SJCRH30 (cell line): Measurements from ENCODE around the gene ITIH4. TPM values are rescaled to one million over a fixed set of nuclear protein-coding genes. Genes with fewer than 3 reads are reported as not detected.

Experiments
- DNase-seq, 2 experiments: peaks; one replicate each; pipeline ENCODE4 v3.0.0-alpha.2; 2015 to 2020
- H3K27ac ChIP-seq: fragments of 250-450 bp; sonication (Bioruptor Pico); 2 replicates; pipeline ENCODE4 v1.5.1; 2020; ENCODE audit warnings: mild to moderate bottlenecking, moderate library complexity
- H3K27me3 ChIP-seq: fragments of 250-450 bp; sonication (Bioruptor Pico); 2 replicates; pipeline ENCODE4 v1.5.1; 2020; ENCODE audit warnings: mild to moderate bottlenecking, moderate library complexity
- H3K36me3 ChIP-seq: fragments of 250-450 bp; sonication (Bioruptor Pico); 2 replicates; pipeline ENCODE4 v1.5.1; 2020; ENCODE audit warnings: mild to moderate bottlenecking, moderate library complexity
- H3K4me1 ChIP-seq: fragments of 250-450 bp; sonication (Bioruptor Pico); 2 replicates; pipeline ENCODE4 v1.5.1; 2020; ENCODE audit warnings: mild to moderate bottlenecking, moderate library complexity
- H3K4me3 ChIP-seq: fragments of 250-450 bp; sonication (Bioruptor Pico); 2 replicates; pipeline ENCODE4 v1.5.1; 2020; ENCODE audit warnings: mild to moderate bottlenecking, moderate library complexity
- H3K9me3 ChIP-seq: fragments of 250-450 bp; sonication (Bioruptor Pico); replicated peaks from 2 replicates; pipeline ENCODE4 v1.5.1; 2020; ENCODE audit warnings: mild to moderate bottlenecking, moderate library complexity
- total RNA-seq: library from RNA; depleted of rRNA; stranded (reverse); fragments of >200 nt; shearing (Covaris generic); gene quantifications from 2 replicates; pipeline ENCODE4 v1.2.3, GENCODE V29; 2014

ITIH4 gene
- total RNA-seq, 1 experiment from 2014 or later: not detected

DNA sequence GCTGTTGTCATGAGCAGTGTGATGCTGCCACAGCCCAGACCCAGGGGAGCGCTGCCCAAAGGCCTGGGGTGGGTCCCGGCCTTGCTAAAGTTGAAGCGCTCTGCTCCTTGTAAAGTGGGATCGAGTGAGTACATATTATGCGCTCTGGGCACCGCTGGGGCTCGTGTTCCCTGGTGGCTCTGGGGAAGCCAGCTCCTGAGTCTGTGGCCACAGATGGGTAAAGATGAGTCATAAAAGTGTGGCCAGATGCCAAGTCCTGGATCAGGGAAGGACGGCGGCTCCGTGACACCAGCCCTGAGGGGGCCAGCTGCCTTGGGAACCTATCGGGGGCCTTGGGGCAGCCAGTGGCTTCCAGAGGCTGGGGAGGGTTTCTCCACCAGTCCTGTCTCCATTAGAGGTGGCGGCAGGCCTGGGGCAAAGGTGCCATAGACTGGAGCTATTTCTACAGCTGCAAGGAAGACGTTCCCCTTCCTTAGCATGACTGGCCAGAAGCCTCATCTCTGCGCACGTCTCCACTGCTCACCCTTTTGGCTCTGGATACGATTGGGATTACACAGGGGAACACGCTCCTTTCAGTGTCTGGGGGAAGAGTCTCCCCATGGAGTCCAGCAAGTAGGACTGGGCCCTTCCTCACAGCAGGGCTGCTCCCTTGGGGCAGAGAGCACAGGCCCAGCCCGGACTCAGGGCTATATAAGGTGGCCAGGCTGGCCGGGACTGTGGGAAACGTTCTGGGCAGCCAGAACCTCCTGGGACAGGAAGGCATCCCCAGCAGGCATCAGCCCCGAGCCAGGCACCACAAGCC lies 1.2 kb upstream of the ITIH4 start:
- H3K36me3 ChIP-seq: no peaks in the 10 kb centered on the region
- H3K4me1 ChIP-seq: peaks cover 47% of the 10 kb centered on the region
- no peaks in the 10 kb centered on the region for H3K9me3 ChIP-seq
- no peaks in the 10 kb centered on the region for H3K27me3 ChIP-seq
- H3K4me3 ChIP-seq: peak overlapping the region; percentile 13
- H3K27ac ChIP-seq: peak overlapping the region; percentile 57
- DNase-seq: peak; percentile 95 to 97

DNA sequence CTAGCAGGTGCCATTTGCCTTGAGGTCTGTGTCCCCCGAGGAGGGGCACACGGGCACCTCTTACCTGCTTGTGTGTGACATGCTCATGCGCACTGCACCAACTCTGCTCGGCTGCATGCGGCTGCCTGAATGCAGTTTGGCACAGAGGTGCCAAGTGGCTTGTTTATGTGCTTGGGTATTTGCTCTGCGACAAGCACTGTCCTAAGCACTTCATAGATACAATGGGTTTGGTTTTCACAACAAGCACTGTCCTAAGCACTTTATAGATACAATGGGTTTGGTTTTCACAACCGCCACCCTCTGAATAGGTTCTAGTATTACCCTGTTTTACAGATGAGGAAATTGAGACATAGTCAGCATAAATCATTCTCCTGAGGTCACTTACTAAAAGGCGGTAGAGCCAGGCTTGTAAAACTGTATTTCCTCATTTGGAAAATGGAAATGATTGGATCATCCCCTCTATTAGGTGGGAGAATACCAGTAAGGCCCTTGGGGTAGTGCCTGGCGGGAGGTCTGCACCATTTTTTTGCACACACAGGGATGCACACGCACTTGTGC lies 487 bp downstream of the ITIH4 start:
- Histone ChIP-seq H3K9me3 (no peaks in the 10 kb centered on the region), H3K27ac (no peak overlapping the region), H3K4me3 (no peak overlapping the region), H3K36me3 (no peaks in the 10 kb centered on the region), H3K4me1 (peaks cover 40% of the 10 kb centered on the region), H3K27me3 (no peaks in the 10 kb centered on the region)
- no peak for DNase-seq

DNA sequence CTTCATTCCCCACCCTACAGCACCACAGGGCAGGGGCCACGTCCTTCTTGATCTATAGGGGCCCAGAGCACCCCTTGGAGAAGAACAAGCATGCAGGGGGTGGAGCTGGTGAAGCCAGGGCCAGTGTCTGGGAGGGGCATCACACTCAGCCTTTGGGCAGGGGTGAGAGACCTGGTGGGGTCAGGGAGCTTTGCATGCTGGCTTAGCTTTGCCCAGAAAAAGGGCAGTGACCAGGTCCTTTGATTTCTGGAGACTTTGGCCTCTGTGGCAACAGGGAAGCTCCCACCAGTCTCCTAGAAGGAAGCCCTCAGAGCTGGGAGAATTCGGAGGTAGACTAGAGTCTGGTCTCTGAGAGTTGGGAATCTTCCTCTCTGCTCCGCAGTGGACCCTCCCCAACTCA lies 990 bp downstream of the ITIH4 start:
- Histone ChIP-seq H3K4me1 (peaks cover 40% of the 10 kb centered on the region), H3K27me3 (no peaks in the 10 kb centered on the region), H3K27ac (no peak overlapping the region), H3K9me3 (no peaks in the 10 kb centered on the region), H3K4me3 (no peak overlapping the region), H3K36me3 (no peaks in the 10 kb centered on the region)
- no peak for DNase-seq

DNA sequence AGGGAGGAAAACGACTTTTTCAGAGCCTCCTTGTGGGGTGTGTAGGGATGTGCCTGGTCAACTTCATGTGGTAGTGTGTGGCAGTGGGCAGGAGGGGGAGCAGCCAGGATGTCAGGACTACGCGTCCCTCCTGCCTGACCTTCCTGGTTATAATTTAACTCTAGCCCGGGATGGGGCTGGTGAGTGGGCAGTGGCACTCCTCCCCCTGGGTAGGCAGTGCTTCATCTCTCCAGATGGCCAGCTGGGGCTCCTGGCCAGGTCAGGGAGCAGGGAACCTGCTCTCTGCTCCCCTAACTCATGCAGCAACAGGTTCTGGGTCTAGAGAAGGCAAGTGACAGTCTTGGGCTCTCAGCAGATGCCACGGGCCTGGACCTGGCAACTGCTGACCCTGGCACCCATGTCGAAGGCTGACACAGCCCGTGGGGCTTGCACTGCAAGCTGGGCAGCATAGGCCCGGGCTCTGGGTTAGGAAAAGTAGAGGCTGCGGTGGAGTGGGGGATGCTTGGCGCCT lies 2.6 kb downstream of the ITIH4 start:
- Histone ChIP-seq H3K4me1 (peaks cover 30% of the 10 kb centered on the region), H3K9me3 (no peaks in the 10 kb centered on the region), H3K4me3 (no peak overlapping the region), H3K36me3 (no peaks in the 10 kb centered on the region), H3K27ac (0 out of 2 replicates have a peak overlapping the region, but pooled peaks have one; percentile 25), H3K27me3 (no peaks in the 10 kb centered on the region)
- DNase-seq: no peak

DNA sequence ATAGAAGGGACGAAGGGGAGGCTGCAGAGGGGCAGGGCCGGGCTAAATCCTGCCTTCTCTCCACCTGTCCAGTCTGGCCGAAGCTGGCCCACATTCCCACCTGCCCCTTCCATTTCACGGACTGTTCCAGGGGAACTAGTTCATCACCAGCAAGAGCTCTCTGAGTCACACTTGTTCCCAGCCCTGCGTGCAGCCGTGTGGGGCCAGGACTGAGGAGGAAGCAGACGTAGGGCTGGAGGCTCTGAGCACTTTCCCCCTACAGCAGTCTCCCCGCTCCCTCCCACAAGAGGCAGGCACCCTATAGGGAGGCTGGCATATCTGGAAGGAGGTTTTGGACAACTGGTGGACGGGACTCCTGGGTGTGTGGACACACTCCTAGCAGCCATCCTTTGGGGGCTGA lies 3.0 kb downstream of the ITIH4 start:
- Histone ChIP-seq H3K36me3 (no peaks in the 10 kb centered on the region), H3K27me3 (no peaks in the 10 kb centered on the region), H3K9me3 (no peaks in the 10 kb centered on the region), H3K27ac (0 out of 2 replicates have a peak overlapping the region, but pooled peaks have one; percentile 25), H3K4me3 (no peak overlapping the region), H3K4me1 (peaks cover 30% of the 10 kb centered on the region)
- DNase-seq: peak; percentile 63 to 69

DNA sequence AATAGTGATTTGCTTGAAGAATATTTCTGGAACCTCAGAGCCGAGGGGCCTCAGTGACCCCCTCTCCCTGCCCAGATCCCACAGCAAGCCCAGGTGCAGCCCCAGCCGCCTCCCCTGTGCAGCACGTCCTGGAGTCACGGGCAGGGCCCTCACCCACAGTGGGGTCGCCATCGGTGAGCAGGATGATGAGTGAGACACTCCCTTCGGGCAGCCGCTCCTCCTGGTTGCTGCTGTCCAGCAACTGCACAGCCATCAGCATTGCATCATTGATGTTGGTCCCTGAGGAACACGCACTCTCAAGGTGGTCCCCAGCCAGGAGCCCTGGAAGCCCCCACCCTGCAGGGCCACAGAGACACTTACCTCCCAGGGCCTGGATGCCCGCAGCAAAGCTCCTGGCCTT lies 6.4 kb downstream of the ITIH4 start:
- H3K4me1 ChIP-seq: peaks cover 9% of the 10 kb centered on the region; the same call in 1 of the 2 replicates
- H3K9me3 ChIP-seq: no peaks in the 10 kb centered on the region
- H3K27me3 ChIP-seq: no peaks in the 10 kb centered on the region
- no peaks in the 10 kb centered on the region for H3K36me3 ChIP-seq
- H3K4me3 ChIP-seq: no peak overlapping the region
- H3K27ac ChIP-seq: no peak overlapping the region
- DNase-seq: no peak

DNA sequence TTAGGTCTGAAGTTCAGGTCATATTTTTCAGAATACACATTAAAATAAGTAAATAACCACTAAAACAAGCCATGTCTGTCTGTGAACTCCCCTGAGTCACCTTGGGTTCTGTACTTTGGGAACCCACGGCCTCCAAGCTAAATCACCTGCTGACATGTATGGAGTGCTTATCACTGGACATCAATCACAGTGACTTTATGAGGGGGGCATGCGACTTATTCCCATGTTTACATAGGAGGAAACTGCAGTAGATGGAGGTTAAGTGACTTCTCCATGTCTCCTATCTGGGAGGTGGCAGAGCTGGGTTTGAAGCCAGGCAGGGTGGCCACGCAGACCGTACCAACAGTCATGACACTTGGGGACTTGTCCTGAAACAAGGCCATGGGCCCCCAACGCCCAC lies 8.1 kb downstream of the ITIH4 start:
- Histone ChIP-seq H3K36me3 (no peaks in the 10 kb centered on the region), H3K27me3 (no peaks in the 10 kb centered on the region), H3K4me3 (no peak overlapping the region), H3K9me3 (no peaks in the 10 kb centered on the region), H3K4me1 (no peaks in the 10 kb centered on the region), H3K27ac (no peak overlapping the region)
- no peak for DNase-seq

DNA sequence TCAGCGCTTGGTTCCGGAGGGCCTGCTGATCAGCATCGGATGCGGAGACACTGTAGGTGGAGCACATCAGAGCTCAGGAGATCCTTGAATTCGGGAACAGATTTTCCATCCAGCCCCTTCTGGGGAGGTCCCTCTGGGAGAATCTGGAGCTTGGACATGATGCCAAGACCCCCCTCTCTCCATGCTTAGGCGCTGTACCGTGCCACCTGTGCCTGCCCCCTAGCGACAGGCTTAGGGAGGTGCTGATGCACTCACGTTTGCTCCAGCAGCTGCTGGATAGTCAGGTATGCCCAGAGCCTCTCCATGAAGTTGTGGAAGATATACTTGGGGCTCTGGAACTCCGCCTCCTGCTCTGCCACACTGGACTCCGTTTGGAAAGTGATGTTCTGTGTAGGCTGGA lies 9.7 kb downstream of the ITIH4 start:
- DNase-seq: peak in 1 of 2 experiments; percentile 34
- no peak overlapping the region for H3K4me3 ChIP-seq
- H3K36me3 ChIP-seq: no peaks in the 10 kb centered on the region
- no peak overlapping the region for H3K27ac ChIP-seq
- H3K9me3 ChIP-seq: no peaks in the 10 kb centered on the region
- H3K27me3 ChIP-seq: no peaks in the 10 kb centered on the region
- H3K4me1 ChIP-seq: no peaks in the 10 kb centered on the region

DNA sequence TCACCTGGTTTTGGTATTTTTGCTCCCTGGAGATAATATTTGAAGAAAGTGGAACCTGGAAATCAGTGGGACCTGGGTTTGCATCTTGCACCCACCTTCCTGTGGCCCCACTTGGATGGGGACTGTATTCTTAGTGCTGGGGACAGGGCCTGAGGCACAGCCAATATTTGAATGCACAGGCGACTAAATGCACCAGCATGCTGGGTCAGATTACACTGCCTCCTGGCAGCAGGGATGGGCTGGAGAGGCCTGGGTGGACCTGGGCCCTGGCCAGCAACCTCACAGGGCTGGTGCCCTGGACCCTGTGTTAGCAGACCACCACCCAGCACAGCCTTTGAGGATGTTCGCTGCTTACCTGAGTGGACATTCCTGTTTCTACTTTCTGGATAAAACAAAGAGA lies 10.5 kb downstream of the ITIH4 start:
- Histone ChIP-seq H3K4me1 (no peaks in the 10 kb centered on the region), H3K36me3 (no peaks in the 10 kb centered on the region), H3K27me3 (no peaks in the 10 kb centered on the region), H3K9me3 (no peaks in the 10 kb centered on the region), H3K27ac (no peak overlapping the region), H3K4me3 (no peak overlapping the region)
- no peak for DNase-seq

DNA sequence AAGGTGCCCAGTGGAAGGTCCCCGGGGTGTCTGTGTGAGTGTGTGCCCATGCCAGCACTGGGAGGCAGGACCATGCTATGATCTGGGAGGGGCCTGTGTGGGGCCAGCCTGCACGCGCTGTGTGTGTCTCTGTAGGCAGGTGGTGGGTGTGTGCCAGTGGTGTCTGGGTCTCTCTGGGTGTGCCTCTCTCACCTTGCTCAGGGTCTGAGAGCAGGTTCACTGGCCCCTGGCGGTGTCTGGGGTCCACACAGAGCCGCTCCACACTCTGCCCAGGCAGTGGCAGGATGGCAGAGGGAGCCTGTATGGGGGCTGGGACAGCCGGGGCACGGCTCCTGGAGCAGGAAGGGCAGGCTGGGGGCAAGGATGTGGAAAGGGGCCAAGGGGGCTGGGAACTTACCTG lies 12.6 kb downstream of the ITIH4 start:
- H3K36me3 ChIP-seq: no peaks in the 10 kb centered on the region
- no peak overlapping the region for H3K4me3 ChIP-seq
- no peaks in the 10 kb centered on the region for H3K4me1 ChIP-seq
- H3K27ac ChIP-seq: no peak overlapping the region
- H3K9me3 ChIP-seq: no peaks in the 10 kb centered on the region
- H3K27me3 ChIP-seq: no peaks in the 10 kb centered on the region
- DNase-seq: no peak

DNA sequence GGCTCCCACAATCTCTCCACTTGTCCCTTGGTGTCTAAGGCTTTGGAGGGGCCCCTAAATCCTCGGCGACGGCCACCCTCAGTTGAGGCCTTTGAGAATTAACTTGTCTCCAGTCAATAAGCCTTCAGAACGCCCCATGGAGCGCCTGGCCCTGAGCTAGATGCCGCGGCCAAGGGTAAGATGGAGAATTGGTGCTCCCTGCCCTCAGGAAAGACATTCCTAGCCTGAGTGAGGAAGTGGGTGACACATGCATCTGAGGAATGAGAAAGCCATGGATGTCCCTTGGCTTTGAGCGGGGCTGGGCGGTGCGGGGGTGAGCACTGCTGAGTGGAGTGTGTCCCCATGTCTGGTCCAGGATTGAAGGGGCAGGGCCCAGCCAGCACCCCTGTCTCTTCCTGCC lies 13.3 kb downstream of the ITIH4 start:
- Histone ChIP-seq H3K4me1 (no peaks in the 10 kb centered on the region), H3K27ac (no peak overlapping the region), H3K4me3 (no peak overlapping the region), H3K36me3 (no peaks in the 10 kb centered on the region), H3K27me3 (no peaks in the 10 kb centered on the region), H3K9me3 (no peaks in the 10 kb centered on the region)
- DNase-seq: no peak

DNA sequence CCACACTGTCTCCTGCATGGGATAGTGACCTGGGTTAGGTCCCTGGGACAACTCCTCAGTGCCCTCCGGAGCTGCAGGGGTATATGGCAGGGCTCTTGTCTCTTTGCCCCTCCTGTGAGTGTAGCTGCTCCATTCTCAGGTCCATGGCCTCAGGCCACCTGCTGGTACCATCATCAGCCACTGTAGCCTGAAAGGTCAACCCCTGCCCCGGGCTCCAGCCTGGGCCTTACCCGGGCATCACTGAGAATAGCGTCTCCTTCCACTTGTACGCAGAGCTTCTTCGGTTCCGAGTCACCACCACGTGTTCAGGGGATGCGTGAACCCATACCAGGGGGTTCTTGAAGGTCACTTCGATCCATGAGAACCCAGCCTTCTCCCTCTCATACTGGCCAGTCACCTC lies 13.8 kb downstream of the ITIH4 start:
- no peaks in the 10 kb centered on the region for H3K36me3 ChIP-seq
- no peaks in the 10 kb centered on the region for H3K4me1 ChIP-seq
- H3K27ac ChIP-seq: no peak overlapping the region
- no peaks in the 10 kb centered on the region for H3K27me3 ChIP-seq
- no peaks in the 10 kb centered on the region for H3K9me3 ChIP-seq
- no peak overlapping the region for H3K4me3 ChIP-seq
- no peak for DNase-seq

DNA sequence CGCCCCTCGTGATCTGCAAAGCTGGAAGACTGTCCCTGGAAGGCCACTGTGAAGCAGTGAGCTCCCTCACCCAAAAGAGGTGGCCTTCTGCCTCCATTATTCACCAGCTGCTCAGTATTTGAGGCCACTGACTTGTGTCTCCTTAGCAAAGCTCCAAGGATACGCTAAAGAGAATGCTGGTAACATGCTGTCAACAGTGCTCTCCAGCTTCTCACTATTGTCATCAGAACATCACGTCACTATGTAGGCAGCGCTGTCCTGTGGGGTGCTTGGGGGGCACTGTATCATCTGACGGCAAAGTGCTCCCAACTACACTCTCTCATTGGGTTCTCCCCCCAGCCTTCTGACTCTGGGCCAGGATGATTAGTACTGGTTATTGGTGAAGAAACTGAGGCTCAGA lies 14.3 kb downstream of the ITIH4 start:
- no peak overlapping the region for H3K27ac ChIP-seq
- DNase-seq: no peak
- H3K36me3 ChIP-seq: no peaks in the 10 kb centered on the region
- no peaks in the 10 kb centered on the region for H3K27me3 ChIP-seq
- no peak overlapping the region for H3K4me3 ChIP-seq
- H3K4me1 ChIP-seq: no peaks in the 10 kb centered on the region
- no peaks in the 10 kb centered on the region for H3K9me3 ChIP-seq

DNA sequence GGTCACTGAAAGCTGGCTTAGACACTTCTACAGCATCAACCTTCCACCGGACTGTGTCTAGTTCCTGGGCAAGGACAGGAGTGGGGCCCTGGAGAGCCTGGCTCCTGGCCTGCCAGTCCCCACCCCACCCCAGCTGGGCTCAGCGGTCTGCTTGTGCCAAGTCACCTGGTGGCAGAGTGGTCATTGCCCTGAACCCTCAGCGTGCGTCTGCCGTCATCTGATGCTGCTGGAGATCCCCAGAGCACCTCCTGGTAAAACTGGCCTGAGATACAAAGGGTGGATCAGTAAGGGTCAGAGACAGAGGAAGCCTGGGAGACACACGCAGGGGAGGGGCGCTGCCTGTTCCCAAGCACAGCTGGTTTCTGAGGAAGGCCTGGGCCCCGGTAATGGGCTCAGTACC lies 16.7 kb downstream of the ITIH4 start:
- H3K36me3 ChIP-seq: no peaks in the 10 kb centered on the region

DNA sequence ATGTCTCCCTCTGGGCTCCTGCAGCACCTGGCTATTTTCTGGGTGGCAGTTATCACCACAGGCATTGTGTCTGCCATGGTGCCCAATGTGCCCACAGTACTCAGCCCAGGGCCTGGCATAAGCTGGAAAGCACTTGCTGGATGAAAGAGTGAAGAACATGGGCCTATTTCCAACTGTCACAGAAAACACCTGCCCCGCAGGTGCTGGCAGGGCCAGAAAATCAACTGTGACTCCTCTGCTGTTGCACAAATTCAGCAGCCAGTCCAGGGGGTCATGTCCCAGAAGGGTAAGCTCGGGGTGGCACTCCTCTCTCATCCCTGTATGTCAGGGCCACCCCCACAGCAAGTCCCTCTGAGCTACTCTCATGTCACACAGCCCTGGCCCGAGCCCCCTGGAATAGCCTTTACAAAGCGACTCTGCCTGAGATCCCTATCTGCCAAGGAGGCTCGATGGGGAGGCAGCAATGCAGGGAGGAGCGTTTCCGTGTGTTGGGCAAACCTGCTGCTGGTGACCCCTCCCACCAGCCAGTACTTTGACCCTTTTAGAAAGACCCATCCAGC lies 18.9 kb downstream of the ITIH4 start:
- Histone ChIP-seq H3K4me3 (no peak overlapping the region), H3K9me3 (no peaks in the 10 kb centered on the region), H3K27ac (no peak overlapping the region), H3K36me3 (no peaks in the 10 kb centered on the region), H3K4me1 (no peaks in the 10 kb centered on the region), H3K27me3 (no peaks in the 10 kb centered on the region)
- no peak for DNase-seq

More for the DNA sequence above, 16.7 kb downstream of the ITIH4 start:
- Histone ChIP-seq H3K27me3 (no peaks in the 10 kb centered on the region), H3K4me1 (no peaks in the 10 kb centered on the region), H3K9me3 (no peaks in the 10 kb centered on the region), H3K27ac (no peak overlapping the region), H3K4me3 (no peak overlapping the region)
- DNase-seq: no peak
